ENCODE results near the gene CPEB4. TPM values are rescaled to one million over a fixed set of nuclear protein-coding genes. Genes with fewer than 3 reads are reported as not detected.

CPEB4 gene
- total and polyA plus RNA-seq, 10 of the 15 experiments (the other 5 are each of a cell fraction or from before 2014, with no cell fraction given) = 6.9 to 33.1 (median 20.4) TPM

DNA sequence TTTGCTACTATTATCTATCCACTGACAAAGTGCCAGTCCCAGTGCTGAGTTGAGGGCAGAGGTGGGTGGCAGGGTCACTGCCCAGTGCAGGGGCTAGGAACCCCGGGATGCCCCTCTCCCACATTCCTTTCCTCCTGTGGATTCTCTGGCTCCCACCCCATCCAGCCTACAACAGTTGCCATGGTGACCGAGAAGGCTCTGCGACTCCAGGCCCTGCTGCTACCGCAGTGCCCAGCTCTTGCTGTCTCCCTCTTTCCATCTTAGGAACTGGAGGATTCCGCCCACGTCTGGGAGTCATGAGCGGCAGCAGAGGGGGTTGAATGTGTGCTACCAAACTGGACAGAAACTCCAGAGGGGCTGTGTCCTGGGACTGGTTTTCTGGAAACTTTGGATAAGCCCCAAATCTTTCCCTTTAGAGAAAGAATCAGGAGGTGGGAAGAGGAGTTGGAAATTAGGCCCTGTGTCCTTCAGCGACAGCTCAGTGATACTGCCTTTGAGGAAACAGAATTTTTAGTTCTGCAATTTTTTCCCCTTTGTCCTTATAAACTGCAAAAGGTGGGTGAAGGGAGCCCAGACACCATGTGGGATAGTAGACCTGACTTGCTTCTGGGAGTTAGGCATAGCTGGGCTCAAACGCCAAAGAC is 80.1 kb downstream of the CPEB4 start (continued):
- TF ChIP-seq, protein P1, sequence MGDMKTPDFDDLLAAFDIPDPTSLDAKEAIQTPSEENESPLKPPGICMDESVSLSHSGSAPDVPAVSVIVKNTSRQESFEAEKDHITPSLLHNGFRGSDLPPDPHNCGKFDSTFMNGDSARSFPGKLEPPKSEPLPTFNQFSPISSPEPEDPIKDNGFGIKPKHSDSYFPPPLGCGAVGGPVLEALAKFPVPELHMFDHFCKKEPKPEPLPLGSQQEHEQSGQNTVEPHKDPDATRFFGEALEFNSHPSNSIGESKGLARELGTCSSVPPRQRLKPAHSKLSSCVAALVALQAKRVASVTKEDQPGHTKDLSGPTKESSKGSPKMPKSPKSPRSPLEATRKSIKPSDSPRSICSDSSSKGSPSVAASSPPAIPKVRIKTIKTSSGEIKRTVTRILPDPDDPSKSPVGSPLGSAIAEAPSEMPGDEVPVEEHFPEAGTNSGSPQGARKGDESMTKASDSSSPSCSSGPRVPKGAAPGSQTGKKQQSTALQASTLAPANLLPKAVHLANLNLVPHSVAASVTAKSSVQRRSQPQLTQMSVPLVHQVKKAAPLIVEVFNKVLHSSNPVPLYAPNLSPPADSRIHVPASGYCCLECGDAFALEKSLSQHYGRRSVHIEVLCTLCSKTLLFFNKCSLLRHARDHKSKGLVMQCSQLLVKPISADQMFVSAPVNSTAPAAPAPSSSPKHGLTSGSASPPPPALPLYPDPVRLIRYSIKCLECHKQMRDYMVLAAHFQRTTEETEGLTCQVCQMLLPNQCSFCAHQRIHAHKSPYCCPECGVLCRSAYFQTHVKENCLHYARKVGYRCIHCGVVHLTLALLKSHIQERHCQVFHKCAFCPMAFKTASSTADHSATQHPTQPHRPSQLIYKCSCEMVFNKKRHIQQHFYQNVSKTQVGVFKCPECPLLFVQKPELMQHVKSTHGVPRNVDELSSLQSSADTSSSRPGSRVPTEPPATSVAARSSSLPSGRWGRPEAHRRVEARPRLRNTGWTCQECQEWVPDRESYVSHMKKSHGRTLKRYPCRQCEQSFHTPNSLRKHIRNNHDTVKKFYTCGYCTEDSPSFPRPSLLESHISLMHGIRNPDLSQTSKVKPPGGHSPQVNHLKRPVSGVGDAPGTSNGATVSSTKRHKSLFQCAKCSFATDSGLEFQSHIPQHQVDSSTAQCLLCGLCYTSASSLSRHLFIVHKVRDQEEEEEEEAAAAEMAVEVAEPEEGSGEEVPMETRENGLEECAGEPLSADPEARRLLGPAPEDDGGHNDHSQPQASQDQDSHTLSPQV (IDR thresholded peaks at IDR 0.05) = no peak
- no peak for TF ChIP-seq RAD51 (IDR thresholded peaks at IDR 0.05)

DNA sequence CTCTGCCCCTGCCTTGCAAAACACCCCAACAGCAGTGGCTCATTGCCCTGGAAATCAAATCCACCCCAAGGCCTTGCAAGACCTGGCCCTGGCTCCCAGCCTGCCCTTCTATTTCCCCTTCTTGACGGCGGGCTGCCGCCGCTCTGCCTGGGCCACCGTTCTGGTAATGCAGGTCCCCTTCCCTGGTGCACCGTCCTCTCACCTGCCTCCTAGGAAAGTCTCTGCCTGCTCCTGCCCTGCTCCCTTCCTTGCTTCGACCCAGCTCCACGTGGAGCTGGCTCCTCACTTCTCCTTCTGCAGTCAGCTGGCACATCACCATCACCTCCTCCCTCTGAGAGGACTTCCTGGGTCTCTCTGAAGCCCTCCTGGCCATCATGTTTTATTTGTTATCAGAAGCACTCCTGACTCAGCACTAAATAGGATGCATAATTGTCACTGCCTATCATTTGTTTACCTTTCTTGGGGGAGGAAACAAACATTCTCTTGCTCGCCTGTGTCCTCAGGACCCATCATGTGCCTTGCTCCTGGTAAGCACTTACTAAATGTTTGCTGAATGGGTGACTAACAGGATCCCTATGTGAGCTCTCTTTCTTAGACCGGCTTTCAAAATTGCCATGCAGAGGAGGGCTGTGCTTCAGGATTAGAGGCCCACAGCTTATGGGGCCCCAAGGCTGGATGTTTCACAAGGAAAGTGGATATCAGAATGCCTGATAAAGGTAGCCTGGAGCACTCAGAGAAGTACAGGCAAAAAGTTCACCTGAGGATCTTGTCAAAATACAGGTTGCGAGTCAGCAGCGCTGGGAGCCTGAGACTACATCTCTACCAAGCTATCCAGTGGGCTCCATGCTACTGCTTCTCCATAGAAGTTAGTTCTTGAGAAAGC is 81.3 kb downstream of the CPEB4 start:
- no peaks in the 10 kb centered on the region for H3K79me2 ChIP-seq (ENCODE audit: control insufficient read depth, insufficient read depth, low read length)
- in situ Hi-C loops (cut with MboI) = loop anchor here (5.0 kb wide), 1 partner anchor 347 kb away; no protein-coding TSS in a partner anchor
- no peak overlapping the region for H2AFZ ChIP-seq (ENCODE audit: control insufficient read depth, low read depth, low read length)
- H3K4me2 ChIP-seq (ENCODE audit: control insufficient read depth, insufficient read depth) = no peak overlapping the region
- RAD21 ChIA-PET (ENCODE audit: unreplicated experiment) = interaction anchor here (1.2 kb wide), 1 partner anchor 343 kb away, joined by 4 read pairs; no protein-coding TSS in a partner anchor
- no peaks in the 10 kb centered on the region for H3K36me3 ChIP-seq (ENCODE audit: control insufficient read depth in 2 of 2, insufficient read depth in 2 of 2, low read length in 1 of 2)
- intact Hi-C loops (cut with micrococcal nuclease; ENCODE audit: unreplicated experiment) = loop anchor here (5.0 to 10.0 kb wide), 4 partner anchors 147 to 675 kb away; no protein-coding TSS in a partner anchor
- POLR2A ChIA-PET = no interaction called here
- SMC1A ChIA-PET (ENCODE audit: uncharacterized antibody, unreplicated experiment) = interaction anchor here (8.5 kb wide), 1 partner anchor 349 kb away, joined by 171 read pairs; the partner anchor contains the start of gene BOD1
- ATAC-seq = no peak
- H4K20me1 ChIP-seq (ENCODE audit: control insufficient read depth, insufficient read depth) = no peaks in the 10 kb centered on the region
- FAIRE-seq = no peak
- WGBS (ENCODE audit: insufficient coverage, insufficient replicate concordance, low lambda C conversion rate, missing lambda C conversion rate) = 80% methylated on average over 12 of the region's 12 CpGs
- no peak overlapping the region for H3K4me3 ChIP-seq
- no peak for DNase-seq (ENCODE audit: low read depth, low spot score)
- H3K27ac ChIP-seq (ENCODE audit: control insufficient read depth, insufficient read depth) = no peak overlapping the region
- H3K27me3 ChIP-seq (replicated peaks in 1 of 2; ENCODE audit: control insufficient read depth in 2 of 2, insufficient read depth in 2 of 2, low read length in 1 of 2) = no peaks in the 10 kb centered on the region
- H3K4me1 ChIP-seq (ENCODE audit: control insufficient read depth, insufficient read depth, low read length) = peaks cover 12% of the 10 kb centered on the region
- H3K9me3 ChIP-seq (replicated peaks; ENCODE audit: control insufficient read depth, insufficient read depth, low read length) = no peaks in the 10 kb centered on the region
- TF ChIP-seq MYC (IDR thresholded peaks at IDR 0.05; ENCODE audit: insufficient read depth, insufficient read length, insufficient replicate concordance, low read length, severe bottlenecking) (no peak), SIN3A (IDR thresholded peaks at IDR 0.05; ENCODE audit: low read depth, low read length) (no peak), RAD51 (IDR thresholded peaks at IDR 0.05) (no peak), MTA3 (IDR thresholded peaks at IDR 0.05; ENCODE audit: borderline replicate concordance, low read length) (no peak), SUZ12 (IDR thresholded peaks at IDR 0.05; ENCODE audit: unreplicated experiment) (no peak)
- BruUV-seq (replicated peaks) = no TSS peak
- no peak overlapping the region for H3K9ac ChIP-seq (ENCODE audit: control insufficient read depth, insufficient read depth, low read length)
- CTCF ChIA-PET = interaction anchor here (0.8 to 6.8 kb wide), 4 partner anchors 12 to 347 kb away, joined by 3 to 242 read pairs (median 3); partner anchors contain the start of gene BOD1
